OCI-LY1 (cell line): Measurements from ENCODE around the gene DHX58.

ENCODE experiments used
- CTCF ChIP-seq: fragments of 200-600 bp; sonication (generic), shearing (Covaris generic); IDR thresholded peaks from 2 replicates; pipeline ENCODE4 v1.5.1; 2017; ENCODE audit warnings: mild to moderate bottlenecking, antibody characterized with exemption, low read length, moderate library complexity, mixed read lengths
- EZH2 ChIP-seq: fragments of 200-600 bp; sonication (generic), shearing (Covaris generic); IDR thresholded peaks from 2 replicates; pipeline ENCODE4 v1.8.0; 2017; ENCODE audit warnings: borderline replicate concordance, mixed run types, mild to moderate bottlenecking, antibody characterized with exemption, low read length, moderate library complexity, mixed read lengths

- TF ChIP-seq CTCF: no peak
- TF ChIP-seq EZH2: no peak
These were observed 1.9 kb downstream of the DHX58 start for GRCh38 chr17:42110301-42111264.
